Neural progenitor cell (in vitro differentiated cells): ENCODE data around the gene TC2N.

ENCODE experiments used
- CTCF ChIP-seq: fragments of 200-600 bp; sonication (generic); IDR thresholded peaks from 2 replicates; pipeline ENCODE4 v1.5.1; 2017; ENCODE audit warnings: antibody characterized with exemption, mild to moderate bottlenecking
- EZH2 ChIP-seq: fragments of 200-600 bp; sonication (generic); IDR thresholded peaks from 2 replicates; pipeline ENCODE4 v1.6.1; 2017; ENCODE audit warnings: antibody characterized with exemption, mild to moderate bottlenecking, moderate library complexity
- EZH2phosphoT487 ChIP-seq: fragments of 200-600 bp; sonication (generic); IDR thresholded peaks from 2 replicates; pipeline ENCODE4 v1.6.1; 2017; ENCODE audit warnings: antibody characterized with exemption

GRCh38 chr14:91744068-91744480, 123.3 kb downstream of the TC2N start:
- TF ChIP-seq CTCF (no peak), EZH2 (no peak), EZH2phosphoT487 (no peak)
